Endodermal cell (in vitro differentiated cells): ENCODE results near the gene ATE1. TPM values are rescaled to one million over a fixed set of nuclear protein-coding genes. Genes with fewer than 3 reads are reported as not detected.

Experiments
- DNase-seq: peaks from one replicate; pipeline ENCODE4 v3.0.0-alpha.2; 2017
- H3K27ac ChIP-seq: 2 replicates; pipeline ENCODE4 v1.5.1; 2013; ENCODE audit warnings: mild to moderate bottlenecking, low read depth, low read length, moderate library complexity
- H3K27me3 ChIP-seq: 2 replicates; pipeline ENCODE4 v1.6.1; 2013; ENCODE audit warnings: mild to moderate bottlenecking, low read length, moderate library complexity; ENCODE audit not compliant: insufficient read depth, control insufficient read depth, poor library complexity, severe bottlenecking
- H3K36me3 ChIP-seq: 2 replicates; pipeline ENCODE4 v1.7.0; 2013; ENCODE audit warnings: mild to moderate bottlenecking, low read length, moderate library complexity; ENCODE audit not compliant: control insufficient read depth, insufficient read depth
- H3K4me1 ChIP-seq: one replicate; pipeline ENCODE4 v1.7.0; 2013; ENCODE audit warnings: low read length; ENCODE audit not compliant: control insufficient read depth, insufficient read depth
- H3K4me3 ChIP-seq: 2 replicates; pipeline ENCODE4 v1.5.1; 2013; ENCODE audit warnings: mild to moderate bottlenecking, low read length, moderate library complexity
- H3K9ac ChIP-seq: 2 replicates; pipeline ENCODE4 v1.6.1; 2013; ENCODE audit warnings: mild to moderate bottlenecking, low read length, moderate library complexity; ENCODE audit not compliant: poor library complexity, severe bottlenecking; ENCODE audit errors: extremely low read depth
- H3K9me3 ChIP-seq: 2 replicates; pipeline ENCODE4 v1.6.1; 2013; ENCODE audit warnings: mild to moderate bottlenecking, low read length, moderate library complexity; ENCODE audit not compliant: control insufficient read depth
- H3K27ac Mint-ChIP-seq: 2 replicates; pipeline ENCODE4 v1.8.0; 2020; ENCODE audit warnings: mixed read lengths
- H3K27me3 Mint-ChIP-seq: 2 replicates; pipeline ENCODE4 v1.8.0; 2021; ENCODE audit warnings: mild to moderate bottlenecking, mixed read lengths; ENCODE audit not compliant: insufficient read depth
- H3K36me3 Mint-ChIP-seq: 2 replicates; pipeline ENCODE4 v1.8.0; 2020; ENCODE audit warnings: low read depth, mixed read lengths
- H3K4me1 Mint-ChIP-seq: 2 replicates; pipeline ENCODE4 v1.8.0; 2020; ENCODE audit warnings: mixed read lengths
- H3K4me3 Mint-ChIP-seq: 2 replicates; pipeline ENCODE4 v1.8.0; 2020; ENCODE audit warnings: mild to moderate bottlenecking, moderate library complexity, mixed read lengths
- H3K9me3 Mint-ChIP-seq: 2 replicates; pipeline ENCODE4 v1.8.0; 2020; ENCODE audit warnings: mild to moderate bottlenecking, mixed read lengths
- WGBS, 2 experiments: methylation state at CpG; one replicate each; pipeline versions ENCODE4 v1.1.5 to v1.1.7; 2013; ENCODE audit warnings: missing lambda C conversion rate in 2 of 2, mixed read lengths in 1 of 2; ENCODE audit not compliant: insufficient coverage in 1 of 2, insufficient read length in 1 of 2; 5-methylcytosine and 5-hydroxymethylcytosine counted together
- total RNA-seq, 2 donors: library from RNA; stranded (reverse); fragmentation: NEBNext Ultra II Directional in 1 of 2; extraction: Animal tissue kit (Norgen Biotek cat#: 25700) in 1 of 2; gene quantifications; 2 replicates in 1 of 2; 3 replicates in 1 of 2; pipeline ENCODE4 v1.2.1, GENCODE V29; 2021
- TF ChIP-seq, protein P1 (sequence below): fragments of 200-600 bp; sonication (generic); conservative IDR thresholded peaks from 2 replicates; pipeline ENCODE4 v1.5.0; 2021; ENCODE audit warnings: antibody characterized with exemption, mild to moderate bottlenecking

ATE1 gene
- total RNA-seq, 2 donors from 2014 or later, result 31.2 to 32.2 TPM

- peaks cover 7% of the 10 kb centered on the region for H3K4me1 Mint-ChIP-seq
- Histone ChIP-seq H3K27ac (no peak overlapping the region), H3K4me1 (no peaks in the 10 kb centered on the region), H3K9me3 (peaks cover 43% of the 10 kb centered on the region), H3K36me3 (peaks cover 59% of the 10 kb centered on the region), H3K27me3 (no peaks in the 10 kb centered on the region), H3K9ac (no peak overlapping the region), H3K4me3 (no peak overlapping the region)
- no peaks in the 10 kb centered on the region for H3K27me3 Mint-ChIP-seq
- no peak overlapping the region for H3K4me3 Mint-ChIP-seq
- H3K9me3 Mint-ChIP-seq, result peaks cover 18% of the 10 kb centered on the region
- TF ChIP-seq, protein P1, sequence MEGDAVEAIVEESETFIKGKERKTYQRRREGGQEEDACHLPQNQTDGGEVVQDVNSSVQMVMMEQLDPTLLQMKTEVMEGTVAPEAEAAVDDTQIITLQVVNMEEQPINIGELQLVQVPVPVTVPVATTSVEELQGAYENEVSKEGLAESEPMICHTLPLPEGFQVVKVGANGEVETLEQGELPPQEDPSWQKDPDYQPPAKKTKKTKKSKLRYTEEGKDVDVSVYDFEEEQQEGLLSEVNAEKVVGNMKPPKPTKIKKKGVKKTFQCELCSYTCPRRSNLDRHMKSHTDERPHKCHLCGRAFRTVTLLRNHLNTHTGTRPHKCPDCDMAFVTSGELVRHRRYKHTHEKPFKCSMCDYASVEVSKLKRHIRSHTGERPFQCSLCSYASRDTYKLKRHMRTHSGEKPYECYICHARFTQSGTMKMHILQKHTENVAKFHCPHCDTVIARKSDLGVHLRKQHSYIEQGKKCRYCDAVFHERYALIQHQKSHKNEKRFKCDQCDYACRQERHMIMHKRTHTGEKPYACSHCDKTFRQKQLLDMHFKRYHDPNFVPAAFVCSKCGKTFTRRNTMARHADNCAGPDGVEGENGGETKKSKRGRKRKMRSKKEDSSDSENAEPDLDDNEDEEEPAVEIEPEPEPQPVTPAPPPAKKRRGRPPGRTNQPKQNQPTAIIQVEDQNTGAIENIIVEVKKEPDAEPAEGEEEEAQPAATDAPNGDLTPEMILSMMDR, result no peak
- no peak for DNase-seq
- no peak overlapping the region for H3K27ac Mint-ChIP-seq
- peaks cover 65% of the 10 kb centered on the region for H3K36me3 Mint-ChIP-seq
Observed at GRCh38 chr10:121853950-121854349, 73.9 kb downstream of the ATE1 start.

DNA sequence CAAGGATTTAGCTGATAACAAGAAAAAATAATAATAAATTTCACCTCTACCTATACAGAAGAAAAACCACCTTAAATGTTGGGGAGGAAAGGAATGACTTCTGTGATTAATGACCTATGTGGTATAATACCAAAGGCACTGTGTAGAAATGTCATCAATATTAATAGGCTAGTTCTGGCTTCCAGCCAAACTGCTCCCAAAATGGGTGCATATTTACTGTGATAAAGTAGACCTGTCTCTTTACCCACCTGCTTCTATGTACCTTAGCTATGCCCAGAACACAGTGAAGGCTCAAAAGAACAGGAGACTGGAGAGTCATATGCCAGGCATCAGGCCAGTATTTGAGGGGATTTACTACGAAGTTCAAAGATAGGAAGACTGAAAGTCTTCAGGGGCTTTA, 76.0 kb downstream of the ATE1 start:
- no peaks in the 10 kb centered on the region for H3K27me3 Mint-ChIP-seq
- peaks cover 12% of the 10 kb centered on the region for H3K9me3 Mint-ChIP-seq
- no peak overlapping the region for H3K27ac Mint-ChIP-seq

DNA sequence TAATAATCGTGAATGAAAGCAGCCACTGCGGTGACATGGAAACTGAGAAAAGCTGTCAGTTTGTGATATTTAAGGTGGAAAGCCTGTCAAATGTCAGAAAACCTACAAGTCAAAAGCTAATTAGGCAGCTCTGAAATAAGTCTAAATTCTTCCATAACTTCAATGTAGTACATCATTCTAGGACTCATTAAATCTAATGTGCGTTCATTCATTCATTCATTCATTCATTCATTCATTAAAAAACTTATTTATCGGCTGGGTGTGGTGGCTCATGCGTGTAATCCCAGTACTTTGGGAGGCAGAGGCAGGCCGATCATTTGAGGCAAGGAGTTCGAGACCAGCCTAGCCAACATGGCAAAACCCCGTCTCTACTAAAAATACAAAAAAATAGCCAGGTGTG, 79.7 kb downstream of the ATE1 start:
- no peak for DNase-seq
- no peak overlapping the region for H3K27ac ChIP-seq
- peaks cover 58% of the 10 kb centered on the region for H3K36me3 Mint-ChIP-seq
- peaks cover 10% of the 10 kb centered on the region for H3K9me3 Mint-ChIP-seq
- H3K27ac Mint-ChIP-seq, result no peak overlapping the region
- H3K36me3 ChIP-seq, result peaks cover 42% of the 10 kb centered on the region
- no peaks in the 10 kb centered on the region for H3K27me3 Mint-ChIP-seq
- H3K4me3 Mint-ChIP-seq, result no peak overlapping the region
- TF ChIP-seq, protein P1, result no peak
- 85 to 89% methylated on average over 8 of the region's 8 CpGs for WGBS, 2 experiments
- no peak overlapping the region for H3K4me3 ChIP-seq
- no peaks in the 10 kb centered on the region for H3K27me3 ChIP-seq
- no peak overlapping the region for H3K9ac ChIP-seq
- H3K9me3 ChIP-seq, result peaks cover 18% of the 10 kb centered on the region
- H3K4me1 Mint-ChIP-seq, result peaks cover 12% of the 10 kb centered on the region
- no peaks in the 10 kb centered on the region for H3K4me1 ChIP-seq

More for the DNA sequence above, 76.0 kb downstream of the ATE1 start:
- Histone ChIP-seq H3K4me3 (no peak overlapping the region), H3K9ac (no peak overlapping the region), H3K27ac (no peak overlapping the region), H3K27me3 (no peaks in the 10 kb centered on the region), H3K36me3 (peaks cover 52% of the 10 kb centered on the region), H3K4me1 (no peaks in the 10 kb centered on the region), H3K9me3 (peaks cover 28% of the 10 kb centered on the region)
- DNase-seq, result no peak
- H3K36me3 Mint-ChIP-seq, result peaks cover 62% of the 10 kb centered on the region
- WGBS, 2 experiments, result 94 to 100% methylated on average over 1 of the region's 1 CpG
- peaks cover 7% of the 10 kb centered on the region for H3K4me1 Mint-ChIP-seq
- TF ChIP-seq, protein P1, result no peak
- H3K4me3 Mint-ChIP-seq, result no peak overlapping the region
